Ecto neural progenitor cell (in vitro differentiated cells): ENCODE data around the gene UBE2D2.

Source experiments
- DNase-seq: peaks from one replicate; pipeline ENCODE4 v3.0.0-alpha.2; 2018; ENCODE audit warnings: low spot score

The UBE2D2 gene

GRCh38 chr5:139636207-139636792 lies 75.2 kb downstream of the UBE2D2 start:
- DNase-seq, result no peak

- no peak for DNase-seq
Observed at GRCh38 chr5:139636975-139637408, 75.9 kb downstream of the UBE2D2 start.

GRCh38 chr5:139637438-139638089 lies 76.4 kb downstream of the UBE2D2 start:
- DNase-seq, result peak; percentile 90

GRCh38 chr5:139638090-139638735 lies 77.1 kb downstream of the UBE2D2 start:
- peak; percentile 71 for DNase-seq

GRCh38 chr5:139638736-139639618 lies 77.8 kb downstream of the UBE2D2 start:
- DNase-seq, result peak; percentile 59

GRCh38 chr5:139639619-139640380 lies 78.7 kb downstream of the UBE2D2 start:
- peak; percentile 47 for DNase-seq

GRCh38 chr5:139640421-139641115 lies 79.4 kb downstream of the UBE2D2 start:
- peak; percentile 46 for DNase-seq

GRCh38 chr5:139641116-139642080 lies 80.3 kb downstream of the UBE2D2 start:
- DNase-seq, result no peak

- peak; percentile 26 for DNase-seq
Observed at GRCh38 chr5:139642213-139642612, 81.1 kb downstream of the UBE2D2 start.

GRCh38 chr5:139642891-139643871 lies 82.0 kb downstream of the UBE2D2 start:
- DNase-seq, result peak; percentile 48

GRCh38 chr5:139644001-139644456 lies 82.9 kb downstream of the UBE2D2 start:
- peak; percentile 41 for DNase-seq

- DNase-seq, result peak; percentile 32
Observed at GRCh38 chr5:139644646-139645429, 83.7 kb downstream of the UBE2D2 start.

- peak; percentile 41 for DNase-seq
Observed at GRCh38 chr5:139645430-139645871, 84.3 kb downstream of the UBE2D2 start.

- DNase-seq, result peak; percentile 25
Observed at GRCh38 chr5:139646111-139646510, 85.0 kb downstream of the UBE2D2 start.

GRCh38 chr5:139646912-139647505 lies 85.9 kb downstream of the UBE2D2 start:
- peak; percentile 66 for DNase-seq

- no peak for DNase-seq
Observed at GRCh38 chr5:139647506-139648204, 86.5 kb downstream of the UBE2D2 start.
